Parathyroid adenoma (tissue), 2 donors: Measurements from ENCODE around the gene CCSAP.

ENCODE experiments used
- H2AFZ ChIP-seq: fragments of 300-600 bp; sonication (generic); one replicate; pipeline ENCODE4 v1.7.0; 2017; ENCODE audit warnings: antibody characterized with exemption, mild to moderate bottlenecking
- H3K27ac ChIP-seq: fragments of 300-600 bp; sonication (generic); one replicate; pipeline ENCODE4 v1.7.0; 2017
- H3K27me3 ChIP-seq: fragments of 300-600 bp; sonication (generic); one replicate; pipeline ENCODE4 v1.7.0; 2017; ENCODE audit warnings: low read length; ENCODE audit not compliant: control insufficient read depth, insufficient read depth
- H3K36me3 ChIP-seq: fragments of 300-600 bp; sonication (generic); one replicate; pipeline ENCODE4 v1.7.0; 2017; ENCODE audit warnings: low read length; ENCODE audit not compliant: control insufficient read depth, insufficient read depth
- H3K4me1 ChIP-seq: fragments of 300-600 bp; sonication (generic); one replicate; pipeline ENCODE4 v1.7.0; 2017; ENCODE audit warnings: control low read depth
- H3K4me2 ChIP-seq: fragments of 300-600 bp; sonication (generic); one replicate; pipeline ENCODE4 v1.7.0; 2017; ENCODE audit warnings: low read length
- H3K4me3 ChIP-seq: fragments of 300-600 bp; sonication (generic); one replicate; pipeline ENCODE4 v1.7.0; 2017; ENCODE audit warnings: low read depth, low read length
- H3K79me2 ChIP-seq: fragments of 300-600 bp; sonication (generic); one replicate; pipeline ENCODE4 v1.7.0; 2017; ENCODE audit warnings: control low read depth
- H3K9ac ChIP-seq: fragments of 300-600 bp; sonication (generic); one replicate; pipeline ENCODE4 v1.7.0; 2017; ENCODE audit warnings: mild to moderate bottlenecking
- H3K9me3 ChIP-seq: fragments of 300-600 bp; sonication (generic); one replicate; pipeline ENCODE4 v1.7.0; 2017; ENCODE audit warnings: low read length; ENCODE audit not compliant: control insufficient read depth
- CTCF ChIP-seq: fragments of 300-600 bp; sonication (generic); IDR thresholded peaks from one replicate; pipeline ENCODE4 v1.7.0; 2017; ENCODE audit warnings: antibody characterized with exemption, mild to moderate bottlenecking
- donor health status: primary hyperparathyroidism.

The CCSAP gene

GRCh38 chr1:229374485-229374884 lies 31.6 kb upstream of the CCSAP start:
- H2AFZ ChIP-seq: no peak overlapping the region
- no peaks in the 10 kb centered on the region for H3K4me1 ChIP-seq
- H3K36me3 ChIP-seq: no peaks in the 10 kb centered on the region
- no peaks in the 10 kb centered on the region for H3K27me3 ChIP-seq
- TF ChIP-seq CTCF: no peak
- no peak overlapping the region for H3K27ac ChIP-seq
- no peaks in the 10 kb centered on the region for H3K9me3 ChIP-seq
- H3K9ac ChIP-seq: no peak overlapping the region
- H3K79me2 ChIP-seq: no peaks in the 10 kb centered on the region
- no peak overlapping the region for H3K4me2 ChIP-seq
- no peak overlapping the region for H3K4me3 ChIP-seq

- Histone ChIP-seq H3K9me3 (no peaks in the 10 kb centered on the region), H3K27me3 (no peaks in the 10 kb centered on the region), H3K36me3 (no peaks in the 10 kb centered on the region), H3K9ac (no peak overlapping the region), H3K4me1 (no peaks in the 10 kb centered on the region), H2AFZ (no peak overlapping the region), H3K4me2 (no peak overlapping the region), H3K79me2 (no peaks in the 10 kb centered on the region), H3K4me3 (no peak overlapping the region), H3K27ac (no peak overlapping the region)
- TF ChIP-seq CTCF: no peak
Observed at GRCh38 chr1:229373395-229373794, 30.5 kb upstream of the CCSAP start.

GRCh38 chr1:229372251-229372650 lies 29.4 kb upstream of the CCSAP start:
- H3K27ac ChIP-seq: no peak overlapping the region
- no peak overlapping the region for H3K4me3 ChIP-seq
- H3K9ac ChIP-seq: no peak overlapping the region
- H2AFZ ChIP-seq: no peak overlapping the region
- no peaks in the 10 kb centered on the region for H3K4me1 ChIP-seq
- H3K79me2 ChIP-seq: no peaks in the 10 kb centered on the region
- H3K36me3 ChIP-seq: no peaks in the 10 kb centered on the region
- no peak overlapping the region for H3K4me2 ChIP-seq
- no peaks in the 10 kb centered on the region for H3K9me3 ChIP-seq
- no peak for TF ChIP-seq CTCF
- H3K27me3 ChIP-seq: no peaks in the 10 kb centered on the region

GRCh38 chr1:229371624-229372023 lies 28.8 kb upstream of the CCSAP start:
- H3K79me2 ChIP-seq: no peaks in the 10 kb centered on the region
- no peak for TF ChIP-seq CTCF

GRCh38 chr1:229370601-229371021 lies 27.8 kb upstream of the CCSAP start:
- H3K4me3 ChIP-seq: no peak overlapping the region
- no peaks in the 10 kb centered on the region for H3K9me3 ChIP-seq
- H3K79me2 ChIP-seq: no peaks in the 10 kb centered on the region
- H3K4me2 ChIP-seq: no peak overlapping the region
- H2AFZ ChIP-seq: no peak overlapping the region
- H3K27me3 ChIP-seq: no peaks in the 10 kb centered on the region
- no peak for TF ChIP-seq CTCF
- H3K4me1 ChIP-seq: no peaks in the 10 kb centered on the region
- H3K9ac ChIP-seq: no peak overlapping the region
- no peak overlapping the region for H3K27ac ChIP-seq
- H3K36me3 ChIP-seq: no peaks in the 10 kb centered on the region

More at GRCh38 chr1:229371624-229372023, 28.8 kb upstream of the CCSAP start:
- Histone ChIP-seq H3K9ac (no peak overlapping the region), H3K27ac (no peak overlapping the region), H3K36me3 (no peaks in the 10 kb centered on the region), H3K9me3 (no peaks in the 10 kb centered on the region), H3K4me2 (no peak overlapping the region), H2AFZ (no peak overlapping the region), H3K4me3 (no peak overlapping the region), H3K4me1 (no peaks in the 10 kb centered on the region), H3K27me3 (no peaks in the 10 kb centered on the region)
